KMS-11 (cell line): ENCODE data around the gene EVX1.

ENCODE experiments used
- H2AFZ ChIP-seq: fragments of 200-600 bp; sonication (generic); 2 replicates; pipeline ENCODE4 v1.6.1; 2016; ENCODE audit warnings: antibody characterized with exemption, mixed run types, low read depth
- H3K27ac ChIP-seq: fragments of 200-600 bp; sonication (generic); 2 replicates; pipeline ENCODE4 v1.6.1; 2016; ENCODE audit warnings: mild to moderate bottlenecking, mixed run types
- H3K27me3 ChIP-seq: fragments of 200-600 bp; sonication (generic); 2 replicates; pipeline ENCODE4 v1.6.1; 2017; ENCODE audit warnings: mild to moderate bottlenecking, low read depth, mixed run types, moderate library complexity; ENCODE audit not compliant: insufficient read depth
- H3K36me3 ChIP-seq: fragments of 200-600 bp; sonication (generic); 2 replicates; pipeline ENCODE4 v1.6.1; 2017; ENCODE audit warnings: mild to moderate bottlenecking, mixed run types; ENCODE audit not compliant: insufficient read depth
- H3K4me1 ChIP-seq: fragments of 200-600 bp; sonication (generic); 2 replicates; pipeline ENCODE4 v1.6.1; 2016; ENCODE audit warnings: mild to moderate bottlenecking, low read depth, mixed run types; ENCODE audit not compliant: poor library complexity, severe bottlenecking
- H3K4me2 ChIP-seq: fragments of 200-600 bp; sonication (generic); 2 replicates; pipeline ENCODE4 v1.7.0; 2016; ENCODE audit warnings: mild to moderate bottlenecking, mixed run types
- H3K4me3 ChIP-seq: fragments of 200-600 bp; sonication (generic); IDR thresholded peaks from 2 replicates; pipeline ENCODE4 v1.6.1; 2017; ENCODE audit warnings: low read depth, low read length, mixed read lengths; ENCODE audit not compliant: insufficient read depth
- H3K79me2 ChIP-seq: fragments of 200-600 bp; sonication (generic); 2 replicates; pipeline ENCODE4 v1.6.1; 2016; ENCODE audit warnings: low read depth, mixed run types; ENCODE audit not compliant: insufficient read depth
- H3K9ac ChIP-seq: fragments of 200-600 bp; sonication (generic); 2 replicates; pipeline ENCODE4 v1.6.1; 2016; ENCODE audit warnings: mild to moderate bottlenecking, mixed run types
- H4K20me1 ChIP-seq: fragments of 200-600 bp; sonication (generic); 2 replicates; pipeline ENCODE4 v1.6.1; 2016; ENCODE audit warnings: mild to moderate bottlenecking, mixed run types; ENCODE audit not compliant: insufficient read depth
- TF ChIP-seq, protein P1 (sequence below): fragments of 200-600 bp; sonication (generic); conservative IDR thresholded peaks from 2 replicates; pipeline ENCODE4 v1.6.1; 2017; ENCODE audit warnings: low read depth, mild to moderate bottlenecking, antibody characterized with exemption, low read length, moderate library complexity, mixed read lengths

The EVX1 gene

GRCh38 chr7:27248427-27248806 is 5.8 kb downstream of the EVX1 start:
- Histone ChIP-seq H3K9ac (no peak overlapping the region), H3K4me2 (no peak overlapping the region), H3K4me3 (no peak overlapping the region), H3K27me3 (no peaks in the 10 kb centered on the region), H3K79me2 (no peaks in the 10 kb centered on the region), H4K20me1 (no peaks in the 10 kb centered on the region), H2AFZ (no peak overlapping the region), H3K4me1 (no peaks in the 10 kb centered on the region), H3K27ac (no peak overlapping the region), H3K36me3 (no peaks in the 10 kb centered on the region)
- TF ChIP-seq, protein P1, sequence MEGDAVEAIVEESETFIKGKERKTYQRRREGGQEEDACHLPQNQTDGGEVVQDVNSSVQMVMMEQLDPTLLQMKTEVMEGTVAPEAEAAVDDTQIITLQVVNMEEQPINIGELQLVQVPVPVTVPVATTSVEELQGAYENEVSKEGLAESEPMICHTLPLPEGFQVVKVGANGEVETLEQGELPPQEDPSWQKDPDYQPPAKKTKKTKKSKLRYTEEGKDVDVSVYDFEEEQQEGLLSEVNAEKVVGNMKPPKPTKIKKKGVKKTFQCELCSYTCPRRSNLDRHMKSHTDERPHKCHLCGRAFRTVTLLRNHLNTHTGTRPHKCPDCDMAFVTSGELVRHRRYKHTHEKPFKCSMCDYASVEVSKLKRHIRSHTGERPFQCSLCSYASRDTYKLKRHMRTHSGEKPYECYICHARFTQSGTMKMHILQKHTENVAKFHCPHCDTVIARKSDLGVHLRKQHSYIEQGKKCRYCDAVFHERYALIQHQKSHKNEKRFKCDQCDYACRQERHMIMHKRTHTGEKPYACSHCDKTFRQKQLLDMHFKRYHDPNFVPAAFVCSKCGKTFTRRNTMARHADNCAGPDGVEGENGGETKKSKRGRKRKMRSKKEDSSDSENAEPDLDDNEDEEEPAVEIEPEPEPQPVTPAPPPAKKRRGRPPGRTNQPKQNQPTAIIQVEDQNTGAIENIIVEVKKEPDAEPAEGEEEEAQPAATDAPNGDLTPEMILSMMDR: no peak

- Histone ChIP-seq H3K4me2 (no peak overlapping the region), H3K4me1 (no peaks in the 10 kb centered on the region), H3K9ac (no peak overlapping the region), H3K79me2 (no peaks in the 10 kb centered on the region), H3K27ac (no peak overlapping the region), H3K4me3 (no peak overlapping the region), H2AFZ (no peak overlapping the region), H3K36me3 (no peaks in the 10 kb centered on the region), H4K20me1 (no peaks in the 10 kb centered on the region), H3K27me3 (no peaks in the 10 kb centered on the region)
- TF ChIP-seq, protein P1: no peak
These were observed 6.5 kb downstream of the EVX1 start for GRCh38 chr7:27248911-27249723.

- H3K79me2 ChIP-seq: no peaks in the 10 kb centered on the region
- H2AFZ ChIP-seq: no peak overlapping the region
- no peaks in the 10 kb centered on the region for H3K36me3 ChIP-seq
- no peak overlapping the region for H3K4me2 ChIP-seq
- TF ChIP-seq, protein P1: no peak
- H3K4me1 ChIP-seq: no peaks in the 10 kb centered on the region
- no peak overlapping the region for H3K9ac ChIP-seq
- H4K20me1 ChIP-seq: no peaks in the 10 kb centered on the region
- no peaks in the 10 kb centered on the region for H3K27me3 ChIP-seq
- no peak overlapping the region for H3K27ac ChIP-seq
- no peak overlapping the region for H3K4me3 ChIP-seq
These were observed 7.3 kb downstream of the EVX1 start for GRCh38 chr7:27249724-27250556.

- TF ChIP-seq, protein P1: no peak
- Histone ChIP-seq H3K27me3 (no peaks in the 10 kb centered on the region), H3K4me2 (no peak overlapping the region), H3K79me2 (no peaks in the 10 kb centered on the region), H3K27ac (no peak overlapping the region), H3K9ac (no peak overlapping the region), H3K4me3 (no peak overlapping the region), H3K36me3 (no peaks in the 10 kb centered on the region), H2AFZ (no peak overlapping the region), H3K4me1 (no peaks in the 10 kb centered on the region), H4K20me1 (no peaks in the 10 kb centered on the region)
These were observed 8.0 kb downstream of the EVX1 start for GRCh38 chr7:27250557-27251070.
